Endothelial cell of umbilical vein (primary cell): Measurements from ENCODE around the gene DACT3. TPM values are rescaled to one million over a fixed set of nuclear protein-coding genes. Genes with fewer than 3 reads are reported as not detected.

Experiments
- BruUV-seq: library from RNA; stranded (reverse); fragments of 400-500 nt; replicated peaks from 2 replicates; lab custom pipeline; 2021; lab: Mats Ljungman, UMichigan
- CTCF ChIA-PET: fragments of 300-600, 350-600 bp; sonication (Branson Sonifier 250); formaldehyde crosslinking; loops from one replicate; lab custom pipeline; 2021; ENCODE audit warnings: antibody characterized with exemption, inconsistent platforms; lab: Charles Lee
- POLR2A ChIA-PET: fragments of 300-600, 350-600 bp; sonication (Branson Sonifier 250); formaldehyde crosslinking; loops from one replicate; lab custom pipeline; 2021; ENCODE audit warnings: antibody characterized with exemption, inconsistent platforms; lab: Charles Lee
- DNase-seq: peaks from one replicate; pipeline ENCODE4 v3.0.0-alpha.2; 2011; ENCODE audit warnings: low read depth, low spot score
- FAIRE-seq: peaks from 2 replicates; lab custom pipeline; 2011; peaks lifted over from hg19 to GRCh38; lab: Jason Lieb, UNC
- H2AFZ ChIP-seq: 2 replicates; pipeline ENCODE4 v1.6.0; 2012; ENCODE audit warnings: low read depth, low read length, control low read depth, inconsistent platforms
- H3K27ac ChIP-seq: 2 replicates; pipeline ENCODE4 v1.5.1; 2011; ENCODE audit warnings: low read depth, mild to moderate bottlenecking, control low read depth, low read length, moderate library complexity; ENCODE audit not compliant: insufficient read depth
- H3K27me3 ChIP-seq, 2 experiments: 2 replicates each; pipeline versions ENCODE4 v1.6.0 to v1.6.1; 2011; ENCODE audit warnings: low read length in 2 of 2, mixed read lengths in 1 of 2; ENCODE audit not compliant: control insufficient read depth in 2 of 2, insufficient read depth in 2 of 2
- H3K36me3 ChIP-seq, 2 experiments: 2 replicates in 1 of 2; 3 replicates in 1 of 2; pipeline ENCODE4 v1.5.1; 2011; ENCODE audit warnings: low read length in 2 of 2, mild to moderate bottlenecking in 1 of 2, moderate library complexity in 1 of 2; ENCODE audit not compliant: control insufficient read depth in 2 of 2, insufficient read depth in 2 of 2; ENCODE audit errors: extremely low read depth in 1 of 2
- H3K4me1 ChIP-seq: 3 replicates; pipeline ENCODE4 v1.5.1; 2011; ENCODE audit warnings: mild to moderate bottlenecking, low read length; ENCODE audit not compliant: control insufficient read depth, insufficient read depth; ENCODE audit errors: extremely low read depth
- H3K4me2 ChIP-seq: 2 replicates; pipeline ENCODE4 v1.6.1; 2011; ENCODE audit warnings: low read length, control low read depth, mixed read lengths; ENCODE audit not compliant: insufficient read depth
- H3K4me3 ChIP-seq, 3 experiments: fragments of 200-600 bp in 1 of 3; sonication (generic), shearing (Covaris generic) in 1 of 3; replicated peaks in 1 of 3; 2 replicates each; pipeline ENCODE4 v1.5.1; 2011 to 2016; ENCODE audit warnings: control low read depth in 3 of 3, low read length in 3 of 3, mild to moderate bottlenecking in 2 of 3, inconsistent platforms in 1 of 3, low read depth in 1 of 3, moderate library complexity in 1 of 3; ENCODE audit not compliant: insufficient read depth in 1 of 3
- H3K79me2 ChIP-seq: 2 replicates; pipeline ENCODE4 v1.6.0; 2012; ENCODE audit warnings: low read length, inconsistent platforms; ENCODE audit not compliant: control insufficient read depth, insufficient read depth
- H3K9ac ChIP-seq: replicated peaks from 2 replicates; pipeline ENCODE3; 2011; ENCODE audit warnings: low read length, control low read depth; ENCODE audit not compliant: insufficient read depth; ENCODE audit errors: extremely low read depth
- H3K9me1 ChIP-seq: replicated peaks from 3 replicates; pipeline ENCODE4 v1.6.0; 2011; ENCODE audit warnings: mild to moderate bottlenecking, low read length; ENCODE audit not compliant: control insufficient read depth, insufficient read depth; ENCODE audit errors: extremely low read depth
- H3K9me3 ChIP-seq: replicated peaks from 2 replicates; pipeline ENCODE4 v1.5.1; 2012; ENCODE audit warnings: low read length, inconsistent platforms; ENCODE audit not compliant: control insufficient read depth, insufficient read depth
- H4K20me1 ChIP-seq: replicated peaks from 2 replicates; pipeline ENCODE3; 2011; ENCODE audit warnings: mild to moderate bottlenecking, low read length; ENCODE audit not compliant: control insufficient read depth, insufficient read depth; ENCODE audit errors: extremely low read depth
- EZH2 ChIP-seq: IDR thresholded peaks from 2 replicates; pipeline ENCODE4 v1.6.1; 2012; ENCODE audit warnings: borderline replicate concordance, low read depth, mild to moderate bottlenecking, moderate library complexity, low read length, inconsistent platforms; ENCODE audit not compliant: severe bottlenecking
- GATA2 ChIP-seq: IDR thresholded peaks from 2 replicates; pipeline ENCODE4 v1.7.0; 2011; ENCODE audit warnings: low read depth, mild to moderate bottlenecking, moderate library complexity, mixed read lengths, low read length; ENCODE audit not compliant: insufficient read length, insufficient read depth
- JUN ChIP-seq: IDR thresholded peaks from 2 replicates; pipeline ENCODE4 v1.6.1; 2011; ENCODE audit warnings: borderline replicate concordance, low read depth; ENCODE audit not compliant: insufficient read length, insufficient read depth
- MYC ChIP-seq: IDR thresholded peaks from one replicate; pipeline ENCODE4 v1.6.1; 2011; ENCODE audit warnings: mild to moderate bottlenecking, low read depth, low read length
- POLR2AphosphoS5 ChIP-seq: IDR thresholded peaks from 2 replicates; pipeline ENCODE4 v1.6.1; 2012; ENCODE audit warnings: low read depth, mild to moderate bottlenecking, control low read depth, low read length, moderate library complexity; ENCODE audit not compliant: insufficient read depth
- dilution Hi-C: fragments of 300-500 bp; cut with MboI; formaldehyde crosslinking; loops from one replicate; pipeline ENCODE4 v1.15.0; 2019; ENCODE audit warnings: low sequenced_read_pairs; ENCODE audit not compliant: extremely low pct_ligation_motif_present
- intact Hi-C: fragments of 100-400 bp; cut with micrococcal nuclease; formaldehyde crosslinking; loops from one replicate; pipeline ENCODE4 v1.10.0; 2022
- polyA plus RNA-seq, 4 experiments: library from polyadenylated mRNA; depleted of rRNA in 3 of 4; stranded (reverse) in 3 of 4; unstranded in 1 of 4; fragments of >200 nt; gene quantifications; 2 replicates each; pipeline versions ENCODE4 v1.2.1 to v1.2.3, GENCODE V29; 2011 to 2012; ENCODE audit warnings: missing spikeins in 1 of 4
- total RNA-seq: library from RNA; stranded (reverse); gene quantifications from 2 replicates; pipeline ENCODE4 v1.2.3, GENCODE V29; 2021
- TF ChIP-seq, protein P1 (sequence below), 2 donors: IDR thresholded peaks; 1 replicate in 1 of 2; 2 replicates in 1 of 2; pipeline ENCODE4 v1.5.1; 2011; ENCODE audit warnings: low read length in 2 of 2, mild to moderate bottlenecking in 2 of 2, moderate library complexity in 2 of 2, control low read depth in 1 of 2, inconsistent platforms in 1 of 2, low read depth in 1 of 2; ENCODE audit not compliant: insufficient read depth in 1 of 2; ENCODE audit errors: extremely low read depth in 1 of 2
- TF ChIP-seq, protein P2 (sequence below): IDR thresholded peaks from 2 replicates; pipeline ENCODE4 v1.6.1; 2011; ENCODE audit not compliant: insufficient read depth, insufficient read length

DACT3 gene
- total and polyA plus RNA-seq, 2 donors (not counting 3 experiments of a cell fraction or from before 2014, with no cell fraction given), result 0.22 to 0.76 TPM

DNA sequence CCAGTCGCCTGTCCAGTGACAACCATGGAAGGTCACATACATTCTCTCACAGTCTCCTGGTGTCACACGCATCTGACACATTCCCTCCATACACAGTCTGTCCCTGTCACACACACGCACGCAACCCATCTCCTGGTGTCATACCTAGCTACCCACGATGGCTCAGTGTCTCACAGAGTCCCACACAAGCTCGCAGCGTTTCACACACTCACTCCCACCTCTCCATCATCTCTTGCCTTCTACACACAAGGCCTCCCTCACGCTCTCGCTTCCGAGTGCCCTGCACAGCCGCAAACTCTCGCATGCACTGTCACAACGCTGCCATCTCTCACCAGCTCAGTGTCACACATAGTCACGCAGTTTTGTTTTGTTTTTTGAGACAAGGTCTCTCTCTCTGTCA is 23.8 kb downstream of the DACT3 start:
- H3K4me2 ChIP-seq, result no peak overlapping the region
- H3K27ac ChIP-seq, result no peak overlapping the region
- FAIRE-seq (no peak), DNase-seq (no peak)
- H3K9me1 ChIP-seq, result no peaks in the 10 kb centered on the region
- POLR2A ChIA-PET, result interaction anchor here (0.6 kb wide), 1 partner anchor 25 kb away, joined by 3 read pairs; no protein-coding TSS in a partner anchor
- no peaks in the 10 kb centered on the region for H3K36me3 ChIP-seq
- H3K27me3 ChIP-seq, result peaks cover 0 to 14% of the 10 kb centered on the region in 2 experiments
- CTCF ChIA-PET, result interaction anchor here (0.6 to 1.9 kb wide), 6 partner anchors 12 to 203 kb away, joined by 3 to 23 read pairs (median 4); partner anchors contain the start of genes DACT3 and PTGIR
- no peak overlapping the region for H3K9ac ChIP-seq
- intact Hi-C loops (no loop called here), dilution Hi-C loops (no loop called here)
- no peaks in the 10 kb centered on the region for H3K79me2 ChIP-seq
- no peaks in the 10 kb centered on the region for H4K20me1 ChIP-seq
- peaks cover 7% of the 10 kb centered on the region for H3K4me1 ChIP-seq
- no peak for TF ChIP-seq POLR2AphosphoS5
- no peak for TF ChIP-seq GATA2
- TF ChIP-seq, protein P1, sequence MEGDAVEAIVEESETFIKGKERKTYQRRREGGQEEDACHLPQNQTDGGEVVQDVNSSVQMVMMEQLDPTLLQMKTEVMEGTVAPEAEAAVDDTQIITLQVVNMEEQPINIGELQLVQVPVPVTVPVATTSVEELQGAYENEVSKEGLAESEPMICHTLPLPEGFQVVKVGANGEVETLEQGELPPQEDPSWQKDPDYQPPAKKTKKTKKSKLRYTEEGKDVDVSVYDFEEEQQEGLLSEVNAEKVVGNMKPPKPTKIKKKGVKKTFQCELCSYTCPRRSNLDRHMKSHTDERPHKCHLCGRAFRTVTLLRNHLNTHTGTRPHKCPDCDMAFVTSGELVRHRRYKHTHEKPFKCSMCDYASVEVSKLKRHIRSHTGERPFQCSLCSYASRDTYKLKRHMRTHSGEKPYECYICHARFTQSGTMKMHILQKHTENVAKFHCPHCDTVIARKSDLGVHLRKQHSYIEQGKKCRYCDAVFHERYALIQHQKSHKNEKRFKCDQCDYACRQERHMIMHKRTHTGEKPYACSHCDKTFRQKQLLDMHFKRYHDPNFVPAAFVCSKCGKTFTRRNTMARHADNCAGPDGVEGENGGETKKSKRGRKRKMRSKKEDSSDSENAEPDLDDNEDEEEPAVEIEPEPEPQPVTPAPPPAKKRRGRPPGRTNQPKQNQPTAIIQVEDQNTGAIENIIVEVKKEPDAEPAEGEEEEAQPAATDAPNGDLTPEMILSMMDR (IDR thresholded peaks at IDR 0.05; ENCODE audit: extremely low read depth in 1 of 2, insufficient read depth in 1 of 2, low read depth in 1 of 2, low read length in 2 of 2), result no peak
- TF ChIP-seq, protein P2, sequence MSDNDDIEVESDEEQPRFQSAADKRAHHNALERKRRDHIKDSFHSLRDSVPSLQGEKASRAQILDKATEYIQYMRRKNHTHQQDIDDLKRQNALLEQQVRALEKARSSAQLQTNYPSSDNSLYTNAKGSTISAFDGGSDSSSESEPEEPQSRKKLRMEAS, result no peak
- TF ChIP-seq MYC, result no peak
- TF ChIP-seq EZH2, result no peak
- no peak for TF ChIP-seq JUN
- H3K9me3 ChIP-seq, result no peaks in the 10 kb centered on the region
- no peak overlapping the region for H2AFZ ChIP-seq
- no TSS peak for BruUV-seq
- no peak overlapping the region for H3K4me3 ChIP-seq
